Transverse colon (tissue), 4 donors: Measurements from ENCODE around the gene LEPROT. TPM values are rescaled to one million over a fixed set of nuclear protein-coding genes. Genes with fewer than 3 reads are reported as not detected.

Experiments
- DNase-seq: peaks from one replicate; pipeline ENCODE4 v3.0.0-alpha.2; 2019
- H3K27ac ChIP-seq, 4 donors: fragments of 200-600 bp; sonication (generic); 2 replicates each; pipeline ENCODE4 v1.5.1; 2016 to 2018; ENCODE audit warnings: inconsistent platforms in 4 of 4
- H3K27me3 ChIP-seq: fragments of 200-600 bp; sonication (generic); 2 replicates; pipeline ENCODE4 v1.5.1; 2017; ENCODE audit warnings: inconsistent platforms
- H3K36me3 ChIP-seq, 4 donors: fragments of 200-600 bp; sonication (generic); 2 replicates each; pipeline ENCODE4 v1.5.1; 2017 to 2019; ENCODE audit warnings: inconsistent platforms in 4 of 4
- H3K4me1 ChIP-seq, 4 donors: fragments of 200-600 bp; sonication (generic); 2 replicates each; pipeline ENCODE4 v1.5.1; 2017 to 2020; ENCODE audit warnings: inconsistent platforms in 4 of 4
- H3K4me3 ChIP-seq, 4 donors: fragments of 200-600 bp; sonication (generic); 1 replicate in 1 of 4; 2 replicates in 3 of 4; pipeline versions ENCODE4 v1.5.1 to v1.6.1; 2017 to 2019; ENCODE audit warnings: inconsistent platforms in 4 of 4
- H3K9me3 ChIP-seq, 2 donors: fragments of 200-600 bp; sonication (generic); 2 replicates each; pipeline ENCODE4 v1.5.1; 2017 to 2019; ENCODE audit warnings: inconsistent platforms in 2 of 2
- EP300 ChIP-seq: sonication (generic); formaldehyde crosslinking; IDR thresholded peaks from one replicate; pipeline ENCODE4 v1.6.1; 2017; ENCODE audit warnings: antibody characterized with exemption, low read depth
- POLR2A ChIP-seq: fragments of 450-650 bp; IDR thresholded peaks from one replicate; pipeline ENCODE4 v1.6.1; 2016; ENCODE audit warnings: antibody characterized with exemption, mild to moderate bottlenecking, moderate library complexity
- POLR2AphosphoS5 ChIP-seq, 3 donors: sonication (generic); formaldehyde crosslinking; IDR thresholded peaks; one replicate each; pipeline ENCODE4 v1.6.1; 2016; ENCODE audit warnings: antibody characterized with exemption in 3 of 3
- WGBS, 2 donors: methylation state at CpG; one replicate each; pipeline ENCODE4 v1.1.5; 2018; ENCODE audit warnings: low coverage in 1 of 2; 5-methylcytosine and 5-hydroxymethylcytosine counted together
- in situ Hi-C, 4 donors: fragments of 200-750 bp; cut with MboI; loops; one replicate each; pipeline versions ENCODE4 v1.15.0 to v1.15.1; 2017; ENCODE audit warnings: low sequenced_read_pairs in 3 of 4, low pct_ligation_motif_present in 1 of 4, low pct_unique_long_range_greater_than_20kb in 1 of 4
- intact Hi-C: fragments of 100-400 bp; cut with DNase I; formaldehyde crosslinking; loops from one replicate; pipeline ENCODE4 v1.15.1; 2023; ENCODE audit warnings: low total_unique reads
- total RNA-seq, 4 donors: library from RNA; depleted of rRNA; stranded (reverse); fragments of >200 nt; gene quantifications; one replicate each; pipeline ENCODE4 v1.1.0, GENCODE V29; 2016
- TF ChIP-seq, protein P1 (sequence below), 5 experiments: fragments of 200-600 bp in 3 of 5; fragments of 450-650 bp in 2 of 5; sonication (generic) in 3 of 5; IDR thresholded peaks; 1 replicate in 2 of 5; 2 replicates in 3 of 5; pipeline ENCODE4 v1.5.1; 2016 to 2017; ENCODE audit warnings: antibody characterized with exemption in 5 of 5, inconsistent platforms in 3 of 5, mild to moderate bottlenecking in 2 of 5, moderate library complexity in 1 of 5

LEPROT gene
- total RNA-seq, 4 donors from 2014 or later = 14.1 to 69.4 (median 36.6) TPM

- 68 to 72% methylated on average over 4 of the region's 4 CpGs for WGBS, 2 donors
- H3K27ac ChIP-seq = no peak overlapping the region
Measured at GRCh38 chr1:65471861-65472332, 51.4 kb downstream of the LEPROT start.

DNA sequence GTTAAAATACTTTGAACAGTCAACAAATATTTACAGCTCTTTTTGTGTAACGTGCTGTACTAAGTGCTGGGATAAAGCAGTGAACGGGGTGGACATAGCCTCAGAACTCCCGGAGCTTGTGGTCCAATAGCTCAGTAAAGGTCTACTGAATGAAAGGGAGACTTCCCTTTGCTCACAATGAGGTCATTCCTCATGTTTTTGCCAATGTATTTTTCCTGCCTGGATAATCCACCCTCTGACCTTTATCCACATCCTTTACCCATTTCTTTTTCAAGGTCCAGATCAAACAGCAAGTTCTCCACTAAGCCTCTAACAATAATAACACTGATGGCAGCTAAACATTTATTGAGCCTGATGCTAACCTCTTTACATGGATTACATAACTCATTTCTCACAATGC lies 55.9 kb downstream of the LEPROT start:
- 77 to 80% methylated on average over 3 of the region's 3 CpGs for WGBS, 2 donors
- no peak for DNase-seq
- intact Hi-C loops = no loop called here

More at GRCh38 chr1:65471861-65472332, 51.4 kb downstream of the LEPROT start:
- no peaks in the 10 kb centered on the region for H3K27me3 ChIP-seq
- H3K4me1 ChIP-seq = peaks cover 0 to 5% (median 0%) of the 10 kb centered on the region in 4 donors
- intact Hi-C loops = no loop called here
- in situ Hi-C loops = no loop called here
- no peak for DNase-seq
- H3K4me3 ChIP-seq = no peak overlapping the region
- TF ChIP-seq POLR2A (no peak), POLR2AphosphoS5 (IDR thresholded peaks at IDR 0.05) (peak in 1 of 3 donors; percentile 16), EP300 (no peak)
- TF ChIP-seq, protein P1, sequence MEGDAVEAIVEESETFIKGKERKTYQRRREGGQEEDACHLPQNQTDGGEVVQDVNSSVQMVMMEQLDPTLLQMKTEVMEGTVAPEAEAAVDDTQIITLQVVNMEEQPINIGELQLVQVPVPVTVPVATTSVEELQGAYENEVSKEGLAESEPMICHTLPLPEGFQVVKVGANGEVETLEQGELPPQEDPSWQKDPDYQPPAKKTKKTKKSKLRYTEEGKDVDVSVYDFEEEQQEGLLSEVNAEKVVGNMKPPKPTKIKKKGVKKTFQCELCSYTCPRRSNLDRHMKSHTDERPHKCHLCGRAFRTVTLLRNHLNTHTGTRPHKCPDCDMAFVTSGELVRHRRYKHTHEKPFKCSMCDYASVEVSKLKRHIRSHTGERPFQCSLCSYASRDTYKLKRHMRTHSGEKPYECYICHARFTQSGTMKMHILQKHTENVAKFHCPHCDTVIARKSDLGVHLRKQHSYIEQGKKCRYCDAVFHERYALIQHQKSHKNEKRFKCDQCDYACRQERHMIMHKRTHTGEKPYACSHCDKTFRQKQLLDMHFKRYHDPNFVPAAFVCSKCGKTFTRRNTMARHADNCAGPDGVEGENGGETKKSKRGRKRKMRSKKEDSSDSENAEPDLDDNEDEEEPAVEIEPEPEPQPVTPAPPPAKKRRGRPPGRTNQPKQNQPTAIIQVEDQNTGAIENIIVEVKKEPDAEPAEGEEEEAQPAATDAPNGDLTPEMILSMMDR (IDR thresholded peaks at IDR 0.05) = no peak
- H3K36me3 ChIP-seq = no peaks in the 10 kb centered on the region
- H3K9me3 ChIP-seq = no peaks in the 10 kb centered on the region

DNA sequence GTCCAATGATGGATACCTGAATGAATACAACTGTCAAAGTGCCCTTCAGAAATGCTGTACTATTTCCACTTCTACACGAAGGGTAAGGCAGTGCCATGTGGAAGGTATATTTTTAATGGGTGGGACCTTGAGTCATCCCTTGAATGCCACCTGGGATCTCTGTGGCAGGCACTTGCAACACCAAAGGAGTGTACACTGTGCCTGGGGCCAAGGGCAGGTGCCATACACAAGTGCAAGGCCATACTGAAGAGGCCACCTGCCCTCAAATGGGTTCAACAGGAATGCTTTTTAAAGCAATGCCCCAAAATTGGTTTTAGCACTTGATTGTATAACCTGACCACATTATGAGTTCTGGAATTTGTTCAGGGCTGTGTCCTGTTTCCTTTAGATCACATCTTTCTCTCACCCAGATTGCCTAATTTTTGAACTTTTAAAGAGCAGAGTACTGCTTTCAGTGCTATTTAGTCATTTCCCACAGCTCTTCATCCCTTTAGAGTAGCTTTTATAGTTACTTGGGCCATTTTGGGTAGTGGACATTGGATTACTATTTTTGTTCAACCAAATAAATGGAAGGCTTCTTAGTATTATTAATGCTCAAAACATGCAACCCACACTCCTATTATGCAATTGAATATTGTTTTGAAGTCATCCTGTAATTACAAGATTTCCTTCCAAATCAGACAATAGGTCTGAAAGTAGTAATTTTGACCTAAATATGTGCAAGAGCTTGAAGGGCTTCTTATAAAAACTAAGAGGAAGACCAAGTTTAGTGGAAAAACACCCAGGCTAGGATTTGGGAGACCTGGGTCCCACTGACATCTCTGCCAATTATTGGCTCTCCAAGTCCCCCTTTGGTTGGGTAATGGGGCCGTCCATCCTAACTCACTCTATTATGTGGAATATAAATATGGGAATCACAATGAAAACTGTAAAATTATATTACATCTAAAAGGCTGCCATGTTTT lies 57.2 kb downstream of the LEPROT start:
- DNase-seq = no peak
- Histone ChIP-seq H3K27me3 (no peaks in the 10 kb centered on the region), H3K27ac (no peak overlapping the region), H3K4me1 (no peaks in the 10 kb centered on the region), H3K4me3 (no peak overlapping the region), H3K9me3 (no peaks in the 10 kb centered on the region), H3K36me3 (no peaks in the 10 kb centered on the region)
- intact Hi-C loops = no loop called here
- 75 to 79% methylated on average over 1 to 2 of the region's 2 CpGs for WGBS, 2 donors
- in situ Hi-C loops = no loop called here
- TF ChIP-seq, protein P1 (IDR thresholded peaks at IDR 0.05) = no peak
- TF ChIP-seq POLR2A = no peak
- TF ChIP-seq POLR2AphosphoS5 (IDR thresholded peaks at IDR 0.05) = no peak
- no peak for TF ChIP-seq EP300

More for the DNA sequence above, 55.9 kb downstream of the LEPROT start:
- Histone ChIP-seq H3K4me1 (peaks cover 0 to 2% (median 0%) of the 10 kb centered on the region in 4 donors), H3K9me3 (no peaks in the 10 kb centered on the region), H3K27me3 (no peaks in the 10 kb centered on the region), H3K4me3 (no peak overlapping the region), H3K36me3 (no peaks in the 10 kb centered on the region), H3K27ac (no peak overlapping the region)
- in situ Hi-C loops = no loop called here
- TF ChIP-seq, protein P1 (IDR thresholded peaks at IDR 0.05) = no peak
- TF ChIP-seq POLR2A (no peak), EP300 (no peak), POLR2AphosphoS5 (IDR thresholded peaks at IDR 0.05) (no peak)

DNA sequence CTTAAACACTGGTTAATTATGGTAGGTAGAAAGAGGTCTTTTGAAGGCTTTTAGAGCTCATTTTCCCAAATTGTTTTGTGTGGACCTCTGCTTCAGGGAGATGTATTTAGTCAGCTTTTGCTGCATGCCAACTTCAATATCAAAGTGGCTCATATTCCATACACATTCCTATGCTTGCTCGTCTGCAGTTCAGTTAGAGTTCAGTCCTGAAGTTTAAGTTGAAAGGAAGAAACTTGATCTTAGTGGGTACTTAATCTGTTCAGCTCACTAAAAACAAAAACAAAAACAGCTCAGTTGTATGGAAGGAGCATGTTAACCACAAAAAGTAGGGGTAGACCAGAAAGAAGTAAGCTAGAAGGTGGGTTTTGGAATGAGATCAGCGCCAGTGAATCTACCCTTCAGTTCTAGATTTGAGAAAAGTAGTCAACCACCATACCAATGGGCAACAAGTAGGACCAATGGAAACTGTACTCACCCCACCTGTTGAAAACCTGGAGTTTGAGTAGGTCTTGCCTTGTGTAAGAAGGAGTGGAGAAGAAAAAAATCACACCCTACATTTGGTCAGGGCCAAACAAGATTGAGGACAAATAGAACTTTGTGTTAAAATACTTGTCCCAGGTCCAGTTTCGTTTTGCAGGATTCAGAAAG lies 58.0 kb downstream of the LEPROT start:
- intact Hi-C loops (no loop called here), in situ Hi-C loops (no loop called here)
- no peaks in the 10 kb centered on the region for H3K36me3 ChIP-seq
- WGBS, 2 donors = 63 to 67% methylated on average over 3 of the region's 3 CpGs
- H3K4me3 ChIP-seq = no peak overlapping the region
- H3K4me1 ChIP-seq = no peaks in the 10 kb centered on the region
- H3K27me3 ChIP-seq = no peaks in the 10 kb centered on the region
- no peak overlapping the region for H3K27ac ChIP-seq
- H3K9me3 ChIP-seq = no peaks in the 10 kb centered on the region
- DNase-seq = no peak
- no peak for TF ChIP-seq POLR2AphosphoS5 (IDR thresholded peaks at IDR 0.05)
- no peak for TF ChIP-seq EP300
- TF ChIP-seq, protein P1 (IDR thresholded peaks at IDR 0.05) = no peak
- TF ChIP-seq POLR2A = no peak
